Esophagus muscularis mucosa (tissue), 4 donors: Measurements from ENCODE around the gene PEPD.

ENCODE experiments used
- CTCF ChIP-seq, 3 experiments: fragments of 200-600 bp in 2 of 3; fragments of 450-650 bp in 1 of 3; sonication (generic) in 2 of 3; IDR thresholded peaks; one replicate each; pipeline ENCODE4 v1.5.1; 2017 to 2019; ENCODE audit warnings: antibody characterized with exemption in 3 of 3, mild to moderate bottlenecking in 2 of 3, moderate library complexity in 1 of 3
- EP300 ChIP-seq: sonication (generic); formaldehyde crosslinking; IDR thresholded peaks from one replicate; pipeline ENCODE4 v1.6.1; 2017; ENCODE audit warnings: antibody characterized with exemption
- POLR2A ChIP-seq: fragments of 450-650 bp; IDR thresholded peaks from one replicate; pipeline ENCODE4 v1.6.1; 2017; ENCODE audit warnings: antibody characterized with exemption, moderate library complexity, mild to moderate bottlenecking, low read depth

GRCh38 chr19:33486407-33486806 lies 35.2 kb downstream of the PEPD start:
- TF ChIP-seq POLR2A (no peak), CTCF (IDR thresholded peaks at IDR 0.05) (no peak), EP300 (no peak)
